Memory B cell (primary cell): Measurements from ENCODE around the gene SCT.

Source experiments
- ATAC-seq: fragments of 150-1000 bp; cut with Tn5 transposase; 2 replicates; pipeline ENCODE4 v1.10.0; 2021; ENCODE audit warnings: low read depth, mild to moderate bottlenecking, moderate library complexity
- DNase-seq, 2 donors: peaks; one replicate each; pipeline ENCODE4 v3.0.0; 2022; ENCODE audit warnings: low spot score in 2 of 2
- H3K27ac Mint-ChIP-seq: one replicate; pipeline ENCODE4 v1.8.0; 2022; ENCODE audit warnings: mild to moderate bottlenecking, moderate library complexity, mixed read lengths
- H3K27me3 Mint-ChIP-seq: one replicate; pipeline ENCODE4 v1.8.0; 2022; ENCODE audit warnings: mixed read lengths
- H3K36me3 Mint-ChIP-seq: one replicate; pipeline ENCODE4 v1.8.0; 2022; ENCODE audit warnings: mild to moderate bottlenecking, mixed read lengths
- H3K4me1 Mint-ChIP-seq: one replicate; pipeline ENCODE4 v1.8.0; 2022; ENCODE audit warnings: mixed read lengths
- H3K4me3 Mint-ChIP-seq: one replicate; pipeline ENCODE4 v1.8.0; 2022; ENCODE audit warnings: mild to moderate bottlenecking, moderate library complexity, mixed read lengths
- H3K9me3 Mint-ChIP-seq: one replicate; pipeline ENCODE4 v1.8.0; 2022; ENCODE audit warnings: mixed read lengths

SCT gene

DNA sequence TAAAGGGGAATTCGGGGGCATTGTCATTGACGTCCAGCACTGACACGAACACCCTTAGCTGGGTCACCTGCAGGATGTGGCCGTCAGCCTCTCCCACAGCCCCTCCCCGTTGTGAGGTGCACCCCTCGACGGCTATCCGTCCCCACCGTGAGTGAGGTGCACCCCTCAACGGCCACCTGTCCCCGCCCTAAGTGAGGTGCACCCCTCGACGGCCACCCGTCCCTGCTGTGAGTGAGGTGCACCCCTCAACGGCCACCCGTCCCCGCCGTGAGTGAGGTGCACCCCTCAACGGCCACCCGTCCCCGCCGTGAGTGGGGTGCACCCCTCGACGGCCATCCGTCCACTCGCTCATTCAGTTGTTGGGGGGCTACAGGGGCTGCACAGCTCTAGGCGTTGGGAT lies 5.1 kb downstream of the SCT start:
- H3K4me3 Mint-ChIP-seq = no peak overlapping the region
- H3K4me1 Mint-ChIP-seq = peaks cover 2% of the 10 kb centered on the region
- H3K36me3 Mint-ChIP-seq = peaks cover 4% of the 10 kb centered on the region
- ATAC-seq = no peak
- H3K9me3 Mint-ChIP-seq = no peaks in the 10 kb centered on the region
- H3K27me3 Mint-ChIP-seq = peaks cover 11% of the 10 kb centered on the region
- DNase-seq = no peak
- H3K27ac Mint-ChIP-seq = no peak overlapping the region

DNA sequence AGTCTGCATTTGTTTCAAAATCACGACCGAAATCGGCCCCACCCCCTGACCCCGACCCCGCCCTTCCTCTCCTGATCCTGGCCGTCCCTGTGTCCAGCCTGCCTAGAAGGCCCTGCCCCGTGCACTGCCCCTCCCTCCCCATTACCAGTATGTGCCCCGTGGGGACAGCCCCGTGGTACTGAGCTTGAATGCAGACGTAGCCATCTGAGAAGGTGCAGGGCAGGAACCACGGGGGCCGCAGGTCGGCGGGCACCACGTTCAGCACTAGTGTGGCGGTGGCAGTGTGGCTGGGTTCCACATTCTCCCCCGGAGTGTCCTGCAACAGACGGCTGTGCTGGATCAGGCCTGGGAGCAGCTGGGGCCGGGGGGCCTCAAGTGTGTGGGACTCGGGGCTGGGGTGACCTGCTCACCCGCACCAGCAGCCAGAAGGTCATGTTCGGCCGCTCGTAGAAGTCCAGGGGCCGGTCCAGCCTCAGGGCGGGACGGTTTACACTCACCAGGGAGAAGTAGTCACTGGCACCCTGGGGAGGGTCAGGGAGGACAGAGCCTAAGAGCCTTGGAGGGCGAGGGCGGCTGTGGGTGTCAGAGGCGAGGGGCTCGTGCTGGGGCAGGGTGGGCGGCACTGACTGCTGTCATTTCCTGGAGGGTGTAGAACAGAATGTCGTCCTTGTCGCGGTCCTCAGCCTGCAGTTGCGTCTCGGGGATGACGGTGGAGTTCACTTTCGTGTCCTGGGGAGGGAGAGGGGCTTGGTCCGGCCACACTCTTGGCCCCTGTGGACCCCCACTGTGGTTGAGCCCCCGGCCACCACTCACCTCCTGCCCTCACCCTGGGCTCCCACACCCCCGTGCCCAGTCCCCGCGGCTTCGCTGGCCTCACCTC lies 5.8 kb downstream of the SCT start:
- H3K27ac Mint-ChIP-seq = no peak overlapping the region
- H3K9me3 Mint-ChIP-seq = no peaks in the 10 kb centered on the region
- H3K4me1 Mint-ChIP-seq = peaks cover 2% of the 10 kb centered on the region
- H3K4me3 Mint-ChIP-seq = no peak overlapping the region
- ATAC-seq = no peak
- DNase-seq = no peak
- peaks cover 4% of the 10 kb centered on the region for H3K36me3 Mint-ChIP-seq
- peaks cover 6% of the 10 kb centered on the region for H3K27me3 Mint-ChIP-seq

DNA sequence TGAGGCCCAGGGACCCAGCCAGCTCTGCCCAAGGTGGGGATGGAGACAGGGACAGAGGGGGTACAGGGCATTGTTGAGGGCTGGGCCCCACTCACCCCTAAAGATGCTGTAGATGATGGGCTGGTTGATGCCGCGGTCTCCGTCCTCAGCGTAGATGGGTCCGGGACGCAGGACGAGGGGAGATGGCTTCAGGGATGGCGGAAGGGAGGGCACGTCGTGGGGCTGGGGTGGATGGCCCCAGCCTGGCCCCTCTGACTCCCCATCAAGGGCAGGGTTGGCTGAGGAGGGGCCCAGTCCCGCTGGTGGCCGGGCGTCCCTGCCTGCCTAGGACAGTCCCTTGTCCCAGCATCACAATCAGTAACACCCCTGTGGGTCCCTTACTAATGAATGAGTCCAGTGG lies 6.8 kb downstream of the SCT start:
- Mint-ChIP-seq H3K9me3 (no peaks in the 10 kb centered on the region), H3K27me3 (peaks cover 6% of the 10 kb centered on the region), H3K36me3 (peaks cover 4% of the 10 kb centered on the region), H3K4me3 (no peak overlapping the region), H3K4me1 (peaks cover 5% of the 10 kb centered on the region), H3K27ac (no peak overlapping the region)
- ATAC-seq = no peak
- DNase-seq = no peak

GRCh38 chr11:619628-620050 lies 7.3 kb downstream of the SCT start:
- no peak for DNase-seq
- Mint-ChIP-seq H3K36me3 (peaks cover 4% of the 10 kb centered on the region), H3K4me1 (peaks cover 5% of the 10 kb centered on the region), H3K27ac (no peak overlapping the region), H3K9me3 (no peaks in the 10 kb centered on the region), H3K27me3 (peaks cover 4% of the 10 kb centered on the region), H3K4me3 (no peak overlapping the region)
- ATAC-seq = no peak

DNA sequence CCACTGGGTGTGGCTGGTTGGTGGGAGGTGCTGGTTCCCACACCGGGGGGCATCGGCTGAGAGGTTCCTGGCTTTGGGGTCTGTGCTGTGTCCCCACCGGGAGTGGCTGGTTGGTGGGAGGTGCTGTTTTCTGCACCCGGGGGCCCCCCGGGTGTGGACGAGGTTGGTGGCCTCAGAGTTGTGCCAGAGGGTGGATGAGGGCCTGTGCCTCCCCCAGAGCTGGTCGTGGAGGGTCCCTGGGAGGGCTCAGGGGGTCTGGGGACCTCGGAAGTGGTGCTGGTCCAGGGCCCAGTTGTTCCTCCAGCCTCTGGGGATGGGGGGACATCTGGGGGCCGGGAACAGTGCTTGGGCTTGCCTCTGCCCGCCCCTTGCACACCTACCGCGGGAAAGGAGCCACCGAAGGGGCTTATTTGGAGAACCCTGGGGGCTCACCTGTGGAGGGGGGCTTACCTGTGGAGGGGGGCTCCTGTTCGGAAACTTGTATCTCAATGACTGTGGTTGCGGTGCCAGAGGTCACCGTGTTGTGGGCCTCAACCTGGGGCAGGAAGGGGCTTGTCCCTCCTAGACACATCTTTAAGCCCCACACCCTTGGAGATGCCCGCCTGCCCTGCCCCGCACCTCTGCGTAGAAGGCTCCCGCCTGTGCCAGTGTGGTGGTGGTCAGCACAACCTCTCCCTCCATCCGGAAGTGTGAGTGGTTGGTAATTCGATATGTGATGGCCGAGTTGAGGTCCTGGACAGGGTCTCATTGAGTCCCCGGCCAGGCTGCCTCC lies 7.9 kb downstream of the SCT start:
- H3K27me3 Mint-ChIP-seq = peaks cover 4% of the 10 kb centered on the region
- no peak overlapping the region for H3K27ac Mint-ChIP-seq
- H3K9me3 Mint-ChIP-seq = no peaks in the 10 kb centered on the region

GRCh38 chr11:617912-618682 lies 8.9 kb downstream of the SCT start:
- peaks cover under 1% of the 10 kb centered on the region for H3K36me3 Mint-ChIP-seq
- ATAC-seq (no peak), DNase-seq (no peak)
- H3K9me3 Mint-ChIP-seq = no peaks in the 10 kb centered on the region
- no peak overlapping the region for H3K4me3 Mint-ChIP-seq
- H3K4me1 Mint-ChIP-seq = peaks cover 11% of the 10 kb centered on the region
- peaks cover under 1% of the 10 kb centered on the region for H3K27me3 Mint-ChIP-seq
- no peak overlapping the region for H3K27ac Mint-ChIP-seq

More for the DNA sequence above, 7.9 kb downstream of the SCT start:
- DNase-seq (no peak), ATAC-seq (no peak)
- H3K36me3 Mint-ChIP-seq = peaks cover 4% of the 10 kb centered on the region
- H3K4me3 Mint-ChIP-seq = no peak overlapping the region
- peaks cover 8% of the 10 kb centered on the region for H3K4me1 Mint-ChIP-seq

- peaks cover under 1% of the 10 kb centered on the region for H3K36me3 Mint-ChIP-seq
- no peaks in the 10 kb centered on the region for H3K27me3 Mint-ChIP-seq
- H3K9me3 Mint-ChIP-seq = no peaks in the 10 kb centered on the region
- H3K4me1 Mint-ChIP-seq = peaks cover 11% of the 10 kb centered on the region
- no peak for DNase-seq
- no peak overlapping the region for H3K27ac Mint-ChIP-seq
- no peak overlapping the region for H3K4me3 Mint-ChIP-seq
- no peak for ATAC-seq
These were observed 9.6 kb downstream of the SCT start for GRCh38 chr11:617199-617911.

GRCh38 chr11:616320-617198 lies 10.4 kb downstream of the SCT start:
- Mint-ChIP-seq H3K36me3 (peaks cover 4% of the 10 kb centered on the region), H3K9me3 (no peaks in the 10 kb centered on the region), H3K27ac (peak overlapping the region; percentile 74), H3K4me1 (peaks cover 14% of the 10 kb centered on the region), H3K4me3 (peak overlapping the region; percentile 86), H3K27me3 (no peaks in the 10 kb centered on the region)
- ATAC-seq = no peak
- DNase-seq = no peak

DNA sequence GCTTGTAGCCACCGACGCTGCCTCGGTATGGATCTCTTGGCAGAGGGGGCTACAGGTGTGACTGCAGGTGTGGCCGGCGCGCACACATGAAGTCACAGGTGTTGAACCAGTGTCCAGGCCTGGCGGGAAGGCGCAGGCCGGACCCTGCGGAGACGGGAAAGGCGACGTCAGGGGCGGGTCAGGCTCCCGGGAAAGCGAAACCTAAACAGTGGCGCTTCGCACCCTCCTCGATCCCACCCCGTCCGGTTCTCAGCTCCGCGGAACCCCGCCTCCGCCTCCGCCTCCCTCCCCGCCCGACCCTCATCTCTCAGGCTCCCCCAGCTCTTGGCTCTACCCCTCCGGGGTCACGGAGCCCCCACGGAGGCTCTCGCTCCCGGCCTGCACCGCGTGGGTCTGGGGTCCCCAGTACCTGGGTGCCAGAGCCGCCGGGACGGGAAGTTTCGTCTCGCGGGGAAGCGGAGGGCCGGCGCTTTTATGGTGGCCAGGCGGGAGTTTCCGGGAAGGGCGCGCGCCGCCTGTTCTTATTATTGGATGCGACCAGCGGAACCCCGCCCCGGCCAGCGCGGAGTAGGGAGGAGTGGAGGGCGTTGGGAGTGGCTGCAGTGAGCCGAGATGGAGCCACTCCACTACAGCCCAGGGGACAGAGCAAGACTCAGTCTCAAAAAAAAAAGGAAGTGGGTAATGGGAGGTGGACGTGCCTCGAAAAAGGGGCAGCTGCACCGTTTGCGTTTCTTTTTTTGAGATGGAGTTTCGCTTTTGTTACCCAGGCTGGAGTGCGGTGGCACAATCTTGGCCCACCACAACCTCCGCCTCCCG lies 11.3 kb downstream of the SCT start, which contains the start of gene IRF7:
IRF7 (minus strand) TSS at position 447 of the 816 bp plus-strand sequence. CDS start 586 bp downstream, outside the sequence.
- Mint-ChIP-seq H3K27ac (peak within 1 kb of the TSS; percentile 74), H3K4me3 (peak within 1 kb of the TSS; percentile 86), H3K36me3 (peaks cover 5% of the 10 kb centered on the region), H3K9me3 (no peaks in the 10 kb centered on the region), H3K27me3 (no peaks in the 10 kb centered on the region), H3K4me1 (peaks cover 14% of the 10 kb centered on the region)
- DNase-seq = peak; percentile 80
- ATAC-seq = peak; percentile 85

- Mint-ChIP-seq H3K27me3 (no peaks in the 10 kb centered on the region), H3K36me3 (peaks cover 7% of the 10 kb centered on the region), H3K9me3 (no peaks in the 10 kb centered on the region), H3K4me3 (peak overlapping the region; percentile 86), H3K4me1 (peaks cover 14% of the 10 kb centered on the region), H3K27ac (peak overlapping the region; percentile 75)
- DNase-seq (no peak), ATAC-seq (no peak)
These were observed 12.1 kb downstream of the SCT start for GRCh38 chr11:614623-615503.

- peak overlapping the region; percentile 58 for H3K4me3 Mint-ChIP-seq
- H3K36me3 Mint-ChIP-seq = peaks cover 7% of the 10 kb centered on the region
- DNase-seq (no peak), ATAC-seq (no peak)
- no peaks in the 10 kb centered on the region for H3K9me3 Mint-ChIP-seq
- no peaks in the 10 kb centered on the region for H3K27me3 Mint-ChIP-seq
- H3K4me1 Mint-ChIP-seq = peaks cover 14% of the 10 kb centered on the region
- peak overlapping the region; percentile 75 for H3K27ac Mint-ChIP-seq
These were observed 12.9 kb downstream of the SCT start for GRCh38 chr11:614021-614622.
